ENCODE results near the gene SMIM44. TPM values are rescaled to one million over a fixed set of nuclear protein-coding genes. Genes with fewer than 3 reads are reported as not detected.

The SMIM44 gene
- total RNA-seq, 1 donor from 2014 or later = not detected

GRCh38 chr19:3516675-3517207, 33.5 kb upstream of the SMIM44 start:
- no peak for TF ChIP-seq CTCF (IDR thresholded peaks at IDR 0.05)
- no peak for DNase-seq
- no peaks in the 10 kb centered on the region for H3K27me3 ChIP-seq (ENCODE audit: low read depth)
- peaks cover 18% of the 10 kb centered on the region for H3K4me1 ChIP-seq
- intact Hi-C loops (cut with DNase I) = no loop called here
- no peak overlapping the region for H3K4me3 ChIP-seq
- peaks cover 31% of the 10 kb centered on the region for H3K36me3 ChIP-seq
- H3K9me3 ChIP-seq = no peaks in the 10 kb centered on the region
- H3K27ac ChIP-seq = no peak overlapping the region
- no peak for ATAC-seq

GRCh38 chr19:3515891-3516422, 32.7 kb upstream of the SMIM44 start:
- Histone ChIP-seq H3K4me1 (peaks cover 18% of the 10 kb centered on the region), H3K27me3 (ENCODE audit: low read depth) (no peaks in the 10 kb centered on the region)
- no peak for DNase-seq

DNA sequence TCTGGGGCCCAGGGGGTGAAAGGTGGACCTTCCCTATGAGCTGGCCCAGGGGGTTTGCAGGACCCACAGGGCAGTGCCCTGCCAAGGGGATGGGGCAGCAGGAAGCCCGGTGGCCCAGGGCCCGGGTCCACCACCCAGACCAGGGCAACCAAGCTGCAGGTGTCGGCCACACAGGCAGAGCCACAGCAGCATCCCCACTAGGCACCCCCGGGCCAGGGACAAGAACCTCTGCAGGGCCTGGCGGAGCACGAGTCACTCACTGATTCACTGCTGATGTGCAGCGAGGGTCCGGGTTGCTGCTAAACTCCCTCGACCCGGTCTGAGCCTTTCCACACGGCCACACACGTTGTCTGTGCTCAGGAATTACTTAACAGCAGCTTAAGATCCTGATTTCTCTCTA, 31.7 kb upstream of the SMIM44 start:
- Histone ChIP-seq H3K36me3 (peaks cover 44% of the 10 kb centered on the region), H3K4me1 (peaks cover 18% of the 10 kb centered on the region), H3K27ac (no peak overlapping the region), H3K27me3 (ENCODE audit: low read depth) (no peaks in the 10 kb centered on the region), H3K4me3 (no peak overlapping the region), H3K9me3 (no peaks in the 10 kb centered on the region)
- intact Hi-C loops (cut with DNase I) = no loop called here
- ATAC-seq (no peak), DNase-seq (no peak)
- TF ChIP-seq CTCF (IDR thresholded peaks at IDR 0.05) = no peak

More at GRCh38 chr19:3515891-3516422, 32.7 kb upstream of the SMIM44 start:
- no peaks in the 10 kb centered on the region for H3K9me3 ChIP-seq
- intact Hi-C loops (cut with DNase I) = no loop called here
- H3K4me3 ChIP-seq = no peak overlapping the region
- peaks cover 39% of the 10 kb centered on the region for H3K36me3 ChIP-seq
- no peak overlapping the region for H3K27ac ChIP-seq
- TF ChIP-seq CTCF (IDR thresholded peaks at IDR 0.05) = no peak
- no peak for ATAC-seq

DNA sequence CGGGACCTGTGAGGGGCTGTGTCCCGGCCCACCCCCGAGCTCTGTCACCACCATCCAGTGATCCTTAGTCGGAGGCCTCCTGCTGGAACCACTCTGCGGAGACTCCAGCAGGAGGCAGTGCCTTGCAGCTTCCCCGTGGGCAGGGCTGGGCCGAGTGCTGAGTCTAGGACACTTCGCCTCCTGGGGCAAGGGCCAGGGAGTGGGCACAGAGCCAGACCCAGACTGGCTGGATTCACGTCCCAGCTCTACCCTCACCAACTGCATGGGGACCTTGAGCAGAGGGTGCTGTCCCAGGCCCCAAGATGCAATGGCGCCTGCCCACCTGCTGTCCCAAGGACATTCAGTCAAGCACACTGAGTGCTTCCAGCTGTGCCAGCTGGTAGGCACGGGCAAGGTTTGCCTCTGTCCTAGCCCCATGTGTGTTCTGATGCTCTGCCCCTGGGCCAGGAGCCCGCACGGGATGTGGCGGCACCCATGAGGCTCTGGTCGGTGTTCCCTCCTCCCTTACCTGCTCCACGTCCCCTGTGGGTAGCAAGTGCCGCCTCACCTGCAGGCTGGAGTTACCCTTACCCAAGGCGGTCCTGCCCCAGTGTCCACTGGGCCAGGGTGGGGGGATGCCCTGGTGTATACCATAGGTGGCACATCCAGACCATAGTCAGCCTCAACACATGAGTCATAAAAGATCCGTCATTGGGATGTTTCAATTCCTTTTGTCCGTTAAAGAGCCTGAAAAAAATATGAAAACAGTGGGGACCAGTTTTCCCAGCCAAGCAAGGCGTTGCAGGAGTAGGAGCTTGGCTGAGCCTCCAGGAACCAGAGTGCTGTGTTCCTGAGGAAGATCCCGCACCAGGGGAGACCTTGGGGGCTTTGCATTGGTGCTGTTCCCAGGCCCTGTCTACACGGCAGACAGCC, 30.2 kb upstream of the SMIM44 start:
- Histone ChIP-seq H3K27me3 (ENCODE audit: low read depth) (no peaks in the 10 kb centered on the region), H3K36me3 (peaks cover 41% of the 10 kb centered on the region), H3K9me3 (no peaks in the 10 kb centered on the region), H3K27ac (no peak overlapping the region), H3K4me3 (no peak overlapping the region), H3K4me1 (peaks cover 25% of the 10 kb centered on the region)
- TF ChIP-seq CTCF (IDR thresholded peaks at IDR 0.05) = no peak
- DNase-seq = no peak
- ATAC-seq = no peak
- intact Hi-C loops (cut with DNase I) = no loop called here

DNA sequence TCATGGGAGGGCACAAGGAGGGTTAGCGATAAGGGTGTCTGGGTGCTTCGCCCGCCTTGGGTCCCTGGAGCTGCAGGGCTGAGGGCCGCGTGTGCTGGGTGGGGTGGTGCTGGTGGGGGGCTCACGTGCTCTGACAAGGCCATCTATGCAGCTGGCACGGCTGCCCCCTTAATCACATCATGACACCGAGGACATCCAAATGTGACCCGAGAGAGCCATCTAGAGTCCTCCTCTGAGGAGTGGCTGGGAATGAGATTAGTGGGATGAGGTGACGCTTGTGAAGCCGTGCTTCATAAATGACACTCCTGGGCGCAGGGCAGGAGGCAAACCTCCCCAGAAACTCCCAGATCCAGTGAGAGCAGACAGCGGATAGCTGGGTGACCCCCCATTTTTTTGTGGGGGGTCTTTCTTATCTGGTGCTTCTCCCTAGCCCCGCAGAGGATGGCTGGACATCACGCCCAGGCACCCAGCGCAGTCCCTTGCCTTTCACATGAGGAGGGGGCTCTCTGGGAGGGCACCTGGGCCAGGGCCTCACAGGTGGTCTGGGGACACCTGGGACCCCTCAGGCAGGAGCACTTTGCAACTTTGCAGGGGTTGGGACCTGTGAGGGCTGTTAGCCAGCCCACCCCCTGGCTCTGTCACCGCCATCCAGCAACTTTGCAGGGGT, 29.5 kb upstream of the SMIM44 start:
- H3K27me3 ChIP-seq (ENCODE audit: low read depth) = no peaks in the 10 kb centered on the region
- DNase-seq (no peak), ATAC-seq (no peak)
- peaks cover 41% of the 10 kb centered on the region for H3K36me3 ChIP-seq
- peaks cover 28% of the 10 kb centered on the region for H3K4me1 ChIP-seq
- TF ChIP-seq CTCF (IDR thresholded peaks at IDR 0.05) = no peak
- intact Hi-C loops (cut with DNase I) = no loop called here
- no peak overlapping the region for H3K27ac ChIP-seq
- H3K4me3 ChIP-seq = no peak overlapping the region
- H3K9me3 ChIP-seq = no peaks in the 10 kb centered on the region
